ENCODE data around the gene LSM7. TPM values are rescaled to one million over a fixed set of nuclear protein-coding genes. Genes with fewer than 3 reads are reported as not detected.

Gene LSM7
- total and polyA plus RNA-seq, 2 experiments from 2014 or later, result 299 to 409 TPM

DNA sequence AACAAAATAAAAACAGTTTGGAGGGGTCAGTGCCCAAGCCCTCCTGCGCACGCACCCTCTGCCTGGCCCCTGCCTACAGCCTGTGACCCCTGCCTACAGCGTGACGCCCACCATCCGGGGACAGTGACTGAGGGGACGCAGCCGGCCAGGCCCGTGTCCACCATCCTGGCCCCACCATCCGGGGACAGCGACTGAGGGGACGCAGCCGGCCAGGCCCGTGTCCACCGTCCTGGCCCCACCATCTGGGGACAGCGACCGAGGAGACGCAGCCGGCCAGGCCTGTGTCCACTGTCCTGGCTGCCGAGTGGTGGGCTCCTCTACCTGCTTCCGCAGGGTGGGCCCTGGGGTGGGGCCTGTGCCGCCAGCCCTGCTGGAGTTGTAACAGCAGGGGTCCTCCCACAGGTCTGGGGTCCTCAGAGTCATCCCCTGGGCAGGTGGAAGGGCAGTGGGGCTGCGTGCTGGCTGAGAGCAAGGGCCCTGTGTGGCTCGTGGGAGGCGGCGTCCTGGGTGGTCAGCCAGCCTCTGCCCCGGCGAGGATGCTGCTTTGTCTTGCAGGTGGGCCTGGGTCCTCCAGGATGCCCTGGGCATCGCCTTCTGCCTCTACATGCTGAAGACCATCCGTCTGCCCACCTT lies 14.4 kb upstream of the LSM7 start (continued):
- TF ChIP-seq CREB1 (CRISPR knock-in tag; IDR thresholded peaks at IDR 0.05; ENCODE audit: low read depth), result no peak
- TF ChIP-seq, protein P1, sequence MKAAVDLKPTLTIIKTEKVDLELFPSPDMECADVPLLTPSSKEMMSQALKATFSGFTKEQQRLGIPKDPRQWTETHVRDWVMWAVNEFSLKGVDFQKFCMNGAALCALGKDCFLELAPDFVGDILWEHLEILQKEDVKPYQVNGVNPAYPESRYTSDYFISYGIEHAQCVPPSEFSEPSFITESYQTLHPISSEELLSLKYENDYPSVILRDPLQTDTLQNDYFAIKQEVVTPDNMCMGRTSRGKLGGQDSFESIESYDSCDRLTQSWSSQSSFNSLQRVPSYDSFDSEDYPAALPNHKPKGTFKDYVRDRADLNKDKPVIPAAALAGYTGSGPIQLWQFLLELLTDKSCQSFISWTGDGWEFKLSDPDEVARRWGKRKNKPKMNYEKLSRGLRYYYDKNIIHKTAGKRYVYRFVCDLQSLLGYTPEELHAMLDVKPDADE (IDR thresholded peaks at IDR 0.05), result no peak
- no peak for TF ChIP-seq EZH2 (IDR thresholded peaks at IDR 0.05; ENCODE audit: low read depth, unreplicated experiment)
- TF ChIP-seq ZNF331 (CRISPR knock-in tag; IDR thresholded peaks at IDR 0.05; ENCODE audit: low read depth), result no peak
- TF ChIP-seq EZH2phosphoT487 (IDR thresholded peaks at IDR 0.05; ENCODE audit: unreplicated experiment), result no peak
- TF ChIP-seq, protein P2, sequence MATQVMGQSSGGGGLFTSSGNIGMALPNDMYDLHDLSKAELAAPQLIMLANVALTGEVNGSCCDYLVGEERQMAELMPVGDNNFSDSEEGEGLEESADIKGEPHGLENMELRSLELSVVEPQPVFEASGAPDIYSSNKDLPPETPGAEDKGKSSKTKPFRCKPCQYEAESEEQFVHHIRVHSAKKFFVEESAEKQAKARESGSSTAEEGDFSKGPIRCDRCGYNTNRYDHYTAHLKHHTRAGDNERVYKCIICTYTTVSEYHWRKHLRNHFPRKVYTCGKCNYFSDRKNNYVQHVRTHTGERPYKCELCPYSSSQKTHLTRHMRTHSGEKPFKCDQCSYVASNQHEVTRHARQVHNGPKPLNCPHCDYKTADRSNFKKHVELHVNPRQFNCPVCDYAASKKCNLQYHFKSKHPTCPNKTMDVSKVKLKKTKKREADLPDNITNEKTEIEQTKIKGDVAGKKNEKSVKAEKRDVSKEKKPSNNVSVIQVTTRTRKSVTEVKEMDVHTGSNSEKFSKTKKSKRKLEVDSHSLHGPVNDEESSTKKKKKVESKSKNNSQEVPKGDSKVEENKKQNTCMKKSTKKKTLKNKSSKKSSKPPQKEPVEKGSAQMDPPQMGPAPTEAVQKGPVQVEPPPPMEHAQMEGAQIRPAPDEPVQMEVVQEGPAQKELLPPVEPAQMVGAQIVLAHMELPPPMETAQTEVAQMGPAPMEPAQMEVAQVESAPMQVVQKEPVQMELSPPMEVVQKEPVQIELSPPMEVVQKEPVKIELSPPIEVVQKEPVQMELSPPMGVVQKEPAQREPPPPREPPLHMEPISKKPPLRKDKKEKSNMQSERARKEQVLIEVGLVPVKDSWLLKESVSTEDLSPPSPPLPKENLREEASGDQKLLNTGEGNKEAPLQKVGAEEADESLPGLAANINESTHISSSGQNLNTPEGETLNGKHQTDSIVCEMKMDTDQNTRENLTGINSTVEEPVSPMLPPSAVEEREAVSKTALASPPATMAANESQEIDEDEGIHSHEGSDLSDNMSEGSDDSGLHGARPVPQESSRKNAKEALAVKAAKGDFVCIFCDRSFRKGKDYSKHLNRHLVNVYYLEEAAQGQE (IDR thresholded peaks at IDR 0.05; ENCODE audit: unreplicated experiment), result no peak
- TF ChIP-seq, protein P3, sequence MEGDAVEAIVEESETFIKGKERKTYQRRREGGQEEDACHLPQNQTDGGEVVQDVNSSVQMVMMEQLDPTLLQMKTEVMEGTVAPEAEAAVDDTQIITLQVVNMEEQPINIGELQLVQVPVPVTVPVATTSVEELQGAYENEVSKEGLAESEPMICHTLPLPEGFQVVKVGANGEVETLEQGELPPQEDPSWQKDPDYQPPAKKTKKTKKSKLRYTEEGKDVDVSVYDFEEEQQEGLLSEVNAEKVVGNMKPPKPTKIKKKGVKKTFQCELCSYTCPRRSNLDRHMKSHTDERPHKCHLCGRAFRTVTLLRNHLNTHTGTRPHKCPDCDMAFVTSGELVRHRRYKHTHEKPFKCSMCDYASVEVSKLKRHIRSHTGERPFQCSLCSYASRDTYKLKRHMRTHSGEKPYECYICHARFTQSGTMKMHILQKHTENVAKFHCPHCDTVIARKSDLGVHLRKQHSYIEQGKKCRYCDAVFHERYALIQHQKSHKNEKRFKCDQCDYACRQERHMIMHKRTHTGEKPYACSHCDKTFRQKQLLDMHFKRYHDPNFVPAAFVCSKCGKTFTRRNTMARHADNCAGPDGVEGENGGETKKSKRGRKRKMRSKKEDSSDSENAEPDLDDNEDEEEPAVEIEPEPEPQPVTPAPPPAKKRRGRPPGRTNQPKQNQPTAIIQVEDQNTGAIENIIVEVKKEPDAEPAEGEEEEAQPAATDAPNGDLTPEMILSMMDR (conservative IDR thresholded peaks at IDR 0.05; ENCODE audit: low read depth in 2 of 2), result no peak
- TF ChIP-seq STAT1 (IDR thresholded peaks at IDR 0.05; ENCODE audit: unreplicated experiment), result no peak
- TF ChIP-seq NANOG (IDR thresholded peaks at IDR 0.05; ENCODE audit: borderline replicate concordance), result no peak

GRCh38 chr19:2341982-2342381 lies 13.6 kb upstream of the LSM7 start:
- no peaks in the 10 kb centered on the region for H3K27me3 ChIP-seq (ENCODE audit: insufficient read depth)
- no peaks in the 10 kb centered on the region for H3K79me2 ChIP-seq (replicated peaks; ENCODE audit: insufficient read depth)
- no peak overlapping the region for H3K27ac Mint-ChIP-seq
- no peaks in the 10 kb centered on the region for H3K9me2 ChIP-seq (ENCODE audit: insufficient read depth)
- H3K4me3 Mint-ChIP-seq, result no peak overlapping the region
- no peaks in the 10 kb centered on the region for H3K9me3 Mint-ChIP-seq
- H3K36me3 ChIP-seq (ENCODE audit: insufficient read depth), result no peaks in the 10 kb centered on the region
- no peaks in the 10 kb centered on the region for H3F3A ChIP-seq (replicated peaks; ENCODE audit: low read depth)
- peaks cover 10% of the 10 kb centered on the region; the same call in 2 of the 3 replicates for H3K36me3 Mint-ChIP-seq (ENCODE audit: low read depth)
- peaks cover 6% of the 10 kb centered on the region; the same call in 2 of the 3 replicates for H3K4me1 Mint-ChIP-seq
- H3K27ac ChIP-seq (ENCODE audit: low read depth), result no peak overlapping the region
- H3K27me3 Mint-ChIP-seq (ENCODE audit: insufficient read depth, low read depth, poor library complexity), result peaks cover 2% of the 10 kb centered on the region
- H4K20me1 ChIP-seq (replicated peaks; ENCODE audit: insufficient read depth), result no peaks in the 10 kb centered on the region
- no peak for DNase-seq (ENCODE audit: low spot score)
- H3K4me3 ChIP-seq, result no peak overlapping the region
- H3K4me2 ChIP-seq, result no peak overlapping the region
- no peaks in the 10 kb centered on the region for H3K4me1 ChIP-seq (ENCODE audit: insufficient read depth)
- no peak overlapping the region for H2AFZ ChIP-seq
- ATAC-seq, result no peak
- TF ChIP-seq, protein P4, sequence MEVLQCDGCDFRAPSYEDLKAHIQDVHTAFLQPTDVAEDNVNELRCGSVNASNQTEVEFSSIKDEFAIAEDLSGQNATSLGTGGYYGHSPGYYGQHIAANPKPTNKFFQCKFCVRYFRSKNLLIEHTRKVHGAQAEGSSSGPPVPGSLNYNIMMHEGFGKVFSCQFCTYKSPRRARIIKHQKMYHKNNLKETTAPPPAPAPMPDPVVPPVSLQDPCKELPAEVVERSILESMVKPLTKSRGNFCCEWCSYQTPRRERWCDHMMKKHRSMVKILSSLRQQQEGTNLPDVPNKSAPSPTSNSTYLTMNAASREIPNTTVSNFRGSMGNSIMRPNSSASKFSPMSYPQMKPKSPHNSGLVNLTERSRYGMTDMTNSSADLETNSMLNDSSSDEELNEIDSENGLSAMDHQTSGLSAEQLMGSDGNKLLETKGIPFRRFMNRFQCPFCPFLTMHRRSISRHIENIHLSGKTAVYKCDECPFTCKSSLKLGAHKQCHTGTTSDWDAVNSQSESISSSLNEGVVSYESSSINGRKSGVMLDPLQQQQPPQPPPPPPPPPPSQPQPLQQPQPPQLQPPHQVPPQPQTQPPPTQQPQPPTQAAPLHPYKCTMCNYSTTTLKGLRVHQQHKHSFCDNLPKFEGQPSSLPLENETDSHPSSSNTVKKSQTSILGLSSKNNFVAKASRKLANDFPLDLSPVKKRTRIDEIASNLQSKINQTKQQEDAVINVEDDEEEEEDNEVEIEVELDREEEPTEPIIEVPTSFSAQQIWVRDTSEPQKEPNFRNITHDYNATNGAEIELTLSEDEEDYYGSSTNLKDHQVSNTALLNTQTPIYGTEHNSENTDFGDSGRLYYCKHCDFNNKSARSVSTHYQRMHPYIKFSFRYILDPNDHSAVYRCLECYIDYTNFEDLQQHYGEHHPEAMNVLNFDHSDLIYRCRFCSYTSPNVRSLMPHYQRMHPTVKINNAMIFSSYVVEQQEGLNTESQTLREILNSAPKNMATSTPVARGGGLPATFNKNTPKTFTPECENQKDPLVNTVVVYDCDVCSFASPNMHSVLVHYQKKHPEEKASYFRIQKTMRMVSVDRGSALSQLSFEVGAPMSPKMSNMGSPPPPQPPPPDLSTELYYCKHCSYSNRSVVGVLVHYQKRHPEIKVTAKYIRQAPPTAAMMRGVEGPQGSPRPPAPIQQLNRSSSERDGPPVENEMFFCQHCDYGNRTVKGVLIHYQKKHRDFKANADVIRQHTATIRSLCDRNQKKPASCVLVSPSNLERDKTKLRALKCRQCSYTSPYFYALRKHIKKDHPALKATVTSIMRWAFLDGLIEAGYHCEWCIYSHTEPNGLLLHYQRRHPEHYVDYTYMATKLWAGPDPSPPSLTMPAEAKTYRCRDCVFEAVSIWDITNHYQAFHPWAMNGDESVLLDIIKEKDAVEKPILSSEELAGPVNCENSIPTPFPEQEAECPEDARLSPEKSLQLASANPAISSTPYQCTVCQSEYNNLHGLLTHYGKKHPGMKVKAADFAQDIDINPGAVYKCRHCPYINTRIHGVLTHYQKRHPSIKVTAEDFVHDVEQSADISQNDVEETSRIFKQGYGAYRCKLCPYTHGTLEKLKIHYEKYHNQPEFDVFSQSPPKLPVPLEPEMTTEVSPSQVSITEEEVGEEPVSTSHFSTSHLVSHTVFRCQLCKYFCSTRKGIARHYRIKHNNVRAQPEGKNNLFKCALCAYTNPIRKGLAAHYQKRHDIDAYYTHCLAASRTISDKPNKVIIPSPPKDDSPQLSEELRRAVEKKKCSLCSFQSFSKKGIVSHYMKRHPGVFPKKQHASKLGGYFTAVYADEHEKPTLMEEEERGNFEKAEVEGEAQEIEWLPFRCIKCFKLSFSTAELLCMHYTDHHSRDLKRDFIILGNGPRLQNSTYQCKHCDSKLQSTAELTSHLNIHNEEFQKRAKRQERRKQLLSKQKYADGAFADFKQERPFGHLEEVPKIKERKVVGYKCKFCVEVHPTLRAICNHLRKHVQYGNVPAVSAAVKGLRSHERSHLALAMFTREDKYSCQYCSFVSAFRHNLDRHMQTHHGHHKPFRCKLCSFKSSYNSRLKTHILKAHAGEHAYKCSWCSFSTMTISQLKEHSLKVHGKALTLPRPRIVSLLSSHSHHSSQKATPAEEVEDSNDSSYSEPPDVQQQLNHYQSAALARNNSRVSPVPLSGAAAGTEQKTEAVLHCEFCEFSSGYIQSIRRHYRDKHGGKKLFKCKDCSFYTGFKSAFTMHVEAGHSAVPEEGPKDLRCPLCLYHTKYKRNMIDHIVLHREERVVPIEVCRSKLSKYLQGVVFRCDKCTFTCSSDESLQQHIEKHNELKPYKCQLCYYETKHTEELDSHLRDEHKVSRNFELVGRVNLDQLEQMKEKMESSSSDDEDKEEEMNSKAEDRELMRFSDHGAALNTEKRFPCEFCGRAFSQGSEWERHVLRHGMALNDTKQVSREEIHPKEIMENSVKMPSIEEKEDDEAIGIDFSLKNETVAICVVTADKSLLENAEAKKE (CRISPR knock-in tag; IDR thresholded peaks at IDR 0.05), result no peak
- TF ChIP-seq, protein P1 (IDR thresholded peaks at IDR 0.05), result no peak
- no peak for TF ChIP-seq EZH2 (IDR thresholded peaks at IDR 0.05; ENCODE audit: low read depth, unreplicated experiment)
- TF ChIP-seq POLR2AphosphoS5 (IDR thresholded peaks at IDR 0.05; ENCODE audit: low read depth), result no peak

All from GM23338 (cell line).